Measurements from ENCODE around the gene IL3. TPM values are rescaled to one million over a fixed set of nuclear protein-coding genes. Genes with fewer than 3 reads are reported as not detected.

IL3 gene
- total RNA-seq, 1 donor from 2014 or later = not detected

GRCh38 chr5:132056610-132057497, 3.6 kb upstream of the IL3 start:
- peak; percentile 76 for DNase-seq (ENCODE audit: low spot score)

- peak; percentile 55 for DNase-seq (ENCODE audit: low spot score)
These were observed 2.8 kb upstream of the IL3 start for GRCh38 chr5:132057498-132058255.

- peak; percentile 22 for DNase-seq (ENCODE audit: low spot score)
These were observed 1.8 kb upstream of the IL3 start for GRCh38 chr5:132058646-132059042.

GRCh38 chr5:132059043-132059695, 1.3 kb upstream of the IL3 start:
- DNase-seq (ENCODE audit: low spot score) = peak; percentile 67

GRCh38 chr5:132059696-132060500, 557 bp upstream of the IL3 start:
- DNase-seq (ENCODE audit: low spot score) = peak; percentile 84

GRCh38 chr5:132063090-132063911, 2.8 kb downstream of the IL3 start:
- DNase-seq (ENCODE audit: low spot score) = peak; percentile 91

GRCh38 chr5:132064140-132064539, 3.7 kb downstream of the IL3 start:
- peak; percentile 60 for DNase-seq (ENCODE audit: low spot score)

GRCh38 chr5:132064738-132065331, 4.4 kb downstream of the IL3 start:
- DNase-seq (ENCODE audit: low spot score) = peak; percentile 87

- DNase-seq (ENCODE audit: low spot score) = no peak
These were observed 5.0 kb downstream of the IL3 start for GRCh38 chr5:132065351-132065937.

- no peak for DNase-seq (ENCODE audit: low spot score)
These were observed 5.7 kb downstream of the IL3 start for GRCh38 chr5:132065951-132066701.

GRCh38 chr5:132066871-132067270, 6.4 kb downstream of the IL3 start:
- DNase-seq (ENCODE audit: low spot score) = no peak

GRCh38 chr5:132067451-132067850, 7.0 kb downstream of the IL3 start:
- no peak for DNase-seq (ENCODE audit: low spot score)

GRCh38 chr5:132067941-132068808, 7.7 kb downstream of the IL3 start:
- no peak for DNase-seq (ENCODE audit: low spot score)

GRCh38 chr5:132069561-132069960, 9.1 kb downstream of the IL3 start:
- no peak for DNase-seq (ENCODE audit: low spot score)

GRCh38 chr5:132069994-132070393, 9.5 kb downstream of the IL3 start:
- DNase-seq (ENCODE audit: low spot score) = no peak

GRCh38 chr5:132070460-132071337, 10.2 kb downstream of the IL3 start:
- no peak for DNase-seq (ENCODE audit: low spot score)

GRCh38 chr5:132071338-132071707, 10.9 kb downstream of the IL3 start:
- no peak for DNase-seq (ENCODE audit: low spot score)

Measured in mesenteric fat pad (tissue), 1 donor.